Measurements from ENCODE around the gene CCDC7.

DNA sequence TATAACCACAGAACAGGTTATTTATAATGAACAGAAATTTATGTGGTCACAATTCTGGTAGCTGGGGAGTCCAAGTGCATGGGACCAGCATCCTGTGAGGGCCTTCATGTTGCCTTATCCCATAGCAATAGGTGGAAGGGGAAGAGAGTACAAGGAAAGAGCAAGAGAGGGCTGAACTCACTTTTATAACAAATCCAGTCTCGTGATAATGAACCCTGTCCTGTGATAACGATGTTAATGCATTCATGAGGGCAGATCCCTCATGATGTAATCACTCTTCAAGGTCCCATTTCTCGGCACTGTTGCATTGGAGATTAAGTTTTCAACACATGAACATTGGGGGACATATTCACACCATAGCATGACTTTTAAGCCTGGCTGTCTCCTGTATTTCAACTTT, 27.4 kb upstream of the CCDC7 start:
- TF ChIP-seq MXI1 (IDR thresholded peaks at IDR 0.05; ENCODE audit: low read depth, low read length) (no peak), EZH2phosphoT487 (IDR thresholded peaks at IDR 0.05; ENCODE audit: borderline replicate concordance, low read depth) (no peak), JUND (IDR thresholded peaks at IDR 0.05) (no peak), CHD2 (IDR thresholded peaks at IDR 0.05; ENCODE audit: low read length, partially characterized antibody) (no peak), POLR2AphosphoS5 (IDR thresholded peaks at IDR 0.05; ENCODE audit: low read depth, low read length) (no peak), TAF1 (IDR thresholded peaks at IDR 0.05; ENCODE audit: borderline replicate concordance, low read depth, low read length) (no peak), SMC3 (IDR thresholded peaks at IDR 0.05; ENCODE audit: low read depth, low read length) (no peak), GABPA (IDR thresholded peaks at IDR 0.05; ENCODE audit: low read depth) (no peak)
- TF ChIP-seq, protein P1, sequence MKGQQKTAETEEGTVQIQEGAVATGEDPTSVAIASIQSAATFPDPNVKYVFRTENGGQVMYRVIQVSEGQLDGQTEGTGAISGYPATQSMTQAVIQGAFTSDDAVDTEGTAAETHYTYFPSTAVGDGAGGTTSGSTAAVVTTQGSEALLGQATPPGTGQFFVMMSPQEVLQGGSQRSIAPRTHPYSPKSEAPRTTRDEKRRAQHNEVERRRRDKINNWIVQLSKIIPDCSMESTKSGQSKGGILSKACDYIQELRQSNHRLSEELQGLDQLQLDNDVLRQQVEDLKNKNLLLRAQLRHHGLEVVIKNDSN (IDR thresholded peaks at IDR 0.05; ENCODE audit: borderline replicate concordance, low read depth), result no peak
- TF ChIP-seq, protein P2, sequence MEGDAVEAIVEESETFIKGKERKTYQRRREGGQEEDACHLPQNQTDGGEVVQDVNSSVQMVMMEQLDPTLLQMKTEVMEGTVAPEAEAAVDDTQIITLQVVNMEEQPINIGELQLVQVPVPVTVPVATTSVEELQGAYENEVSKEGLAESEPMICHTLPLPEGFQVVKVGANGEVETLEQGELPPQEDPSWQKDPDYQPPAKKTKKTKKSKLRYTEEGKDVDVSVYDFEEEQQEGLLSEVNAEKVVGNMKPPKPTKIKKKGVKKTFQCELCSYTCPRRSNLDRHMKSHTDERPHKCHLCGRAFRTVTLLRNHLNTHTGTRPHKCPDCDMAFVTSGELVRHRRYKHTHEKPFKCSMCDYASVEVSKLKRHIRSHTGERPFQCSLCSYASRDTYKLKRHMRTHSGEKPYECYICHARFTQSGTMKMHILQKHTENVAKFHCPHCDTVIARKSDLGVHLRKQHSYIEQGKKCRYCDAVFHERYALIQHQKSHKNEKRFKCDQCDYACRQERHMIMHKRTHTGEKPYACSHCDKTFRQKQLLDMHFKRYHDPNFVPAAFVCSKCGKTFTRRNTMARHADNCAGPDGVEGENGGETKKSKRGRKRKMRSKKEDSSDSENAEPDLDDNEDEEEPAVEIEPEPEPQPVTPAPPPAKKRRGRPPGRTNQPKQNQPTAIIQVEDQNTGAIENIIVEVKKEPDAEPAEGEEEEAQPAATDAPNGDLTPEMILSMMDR (IDR thresholded peaks at IDR 0.05), result no peak
- TF ChIP-seq, protein P3, sequence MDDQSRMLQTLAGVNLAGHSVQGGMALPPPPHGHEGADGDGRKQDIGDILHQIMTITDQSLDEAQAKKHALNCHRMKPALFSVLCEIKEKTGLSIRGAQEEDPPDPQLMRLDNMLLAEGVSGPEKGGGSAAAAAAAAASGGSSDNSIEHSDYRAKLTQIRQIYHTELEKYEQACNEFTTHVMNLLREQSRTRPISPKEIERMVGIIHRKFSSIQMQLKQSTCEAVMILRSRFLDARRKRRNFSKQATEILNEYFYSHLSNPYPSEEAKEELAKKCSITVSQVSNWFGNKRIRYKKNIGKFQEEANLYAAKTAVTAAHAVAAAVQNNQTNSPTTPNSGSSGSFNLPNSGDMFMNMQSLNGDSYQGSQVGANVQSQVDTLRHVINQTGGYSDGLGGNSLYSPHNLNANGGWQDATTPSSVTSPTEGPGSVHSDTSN (IDR thresholded peaks at IDR 0.05), result no peak
- TF ChIP-seq, protein P4, sequence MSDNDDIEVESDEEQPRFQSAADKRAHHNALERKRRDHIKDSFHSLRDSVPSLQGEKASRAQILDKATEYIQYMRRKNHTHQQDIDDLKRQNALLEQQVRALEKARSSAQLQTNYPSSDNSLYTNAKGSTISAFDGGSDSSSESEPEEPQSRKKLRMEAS (IDR thresholded peaks at IDR 0.05; ENCODE audit: low read depth), result no peak

Data from SK-N-SH (cell line).